ENCODE measurements around the gene CABLES2.

- TF ChIP-seq CTCF (conservative IDR thresholded peaks at IDR 0.05; ENCODE audit: low read length) (no peak), EZH2phosphoT487 (IDR thresholded peaks at IDR 0.05; ENCODE audit: borderline replicate concordance) (no peak)
Observed at GRCh38 chr20:62376112-62377063, 30.7 kb downstream of the CABLES2 start.
